ENCODE measurements around the gene ACTR10.

Gene ACTR10

GRCh38 chr14:58282925-58283593, 83.1 kb downstream of the ACTR10 start:
- no peak for DNase-seq

- no peak for DNase-seq
These were observed 83.8 kb downstream of the ACTR10 start for GRCh38 chr14:58283730-58284129.

GRCh38 chr14:58285132-58285531, 85.2 kb downstream of the ACTR10 start:
- DNase-seq: no peak
